ENCODE data around the gene KIF16B.

Gene KIF16B

GRCh38 chr20:16312998-16313397 lies 260.2 kb downstream of the KIF16B start:
- Histone ChIP-seq H3K9me3 (no peaks in the 10 kb centered on the region), H3K36me3 (no peaks in the 10 kb centered on the region), H3K27me3 (no peaks in the 10 kb centered on the region), H3K4me1 (ENCODE audit: control insufficient read depth in 1 of 2, insufficient read depth in 1 of 2, low read depth in 1 of 2, low read length in 1 of 2) (no peaks in the 10 kb centered on the region), H3K27ac (no peak overlapping the region), H3K4me3 (ENCODE audit: low read depth in 1 of 2, low read length in 1 of 2) (no peak overlapping the region)
- TF ChIP-seq CTCF (IDR thresholded peaks at IDR 0.05): no peak

GRCh38 chr20:16311756-16312155 lies 261.5 kb downstream of the KIF16B start:
- no peaks in the 10 kb centered on the region for H3K36me3 ChIP-seq
- H3K27ac ChIP-seq: no peak overlapping the region
- no peak overlapping the region for H3K4me3 ChIP-seq (ENCODE audit: low read depth in 1 of 2, low read length in 1 of 2)
- no peaks in the 10 kb centered on the region for H3K4me1 ChIP-seq (ENCODE audit: control insufficient read depth in 1 of 2, insufficient read depth in 1 of 2, low read depth in 1 of 2, low read length in 1 of 2)
- H3K27me3 ChIP-seq: no peaks in the 10 kb centered on the region
- H3K9me3 ChIP-seq: no peaks in the 10 kb centered on the region
- no peak for TF ChIP-seq CTCF (IDR thresholded peaks at IDR 0.05)

GRCh38 chr20:16308754-16309153 lies 264.5 kb downstream of the KIF16B start:
- Histone ChIP-seq H3K9me3 (peaks cover 3% of the 10 kb centered on the region), H3K36me3 (no peaks in the 10 kb centered on the region), H3K4me3 (ENCODE audit: low read depth in 1 of 2, low read length in 1 of 2) (no peak overlapping the region), H3K27me3 (no peaks in the 10 kb centered on the region), H3K4me1 (ENCODE audit: control insufficient read depth in 1 of 2, insufficient read depth in 1 of 2, low read depth in 1 of 2, low read length in 1 of 2) (no peaks in the 10 kb centered on the region), H3K27ac (no peak overlapping the region)
- TF ChIP-seq CTCF (IDR thresholded peaks at IDR 0.05): no peak

GRCh38 chr20:16302818-16303217 lies 270.4 kb downstream of the KIF16B start:
- no peak for TF ChIP-seq CTCF (IDR thresholded peaks at IDR 0.05)

GRCh38 chr20:16301986-16302385 lies 271.3 kb downstream of the KIF16B start:
- H3K27ac ChIP-seq: no peak overlapping the region
- H3K27me3 ChIP-seq: no peaks in the 10 kb centered on the region
- H3K4me3 ChIP-seq (ENCODE audit: low read depth in 1 of 2, low read length in 1 of 2): no peak overlapping the region
- no peak for TF ChIP-seq CTCF (IDR thresholded peaks at IDR 0.05)
- peaks cover 13% of the 10 kb centered on the region for H3K9me3 ChIP-seq
- no peaks in the 10 kb centered on the region for H3K4me1 ChIP-seq (ENCODE audit: control insufficient read depth in 1 of 2, insufficient read depth in 1 of 2, low read depth in 1 of 2, low read length in 1 of 2)
- no peaks in the 10 kb centered on the region for H3K36me3 ChIP-seq

More at GRCh38 chr20:16302818-16303217, 270.4 kb downstream of the KIF16B start:
- peaks cover 13% of the 10 kb centered on the region for H3K9me3 ChIP-seq
- no peak overlapping the region for H3K27ac ChIP-seq
- no peaks in the 10 kb centered on the region for H3K27me3 ChIP-seq
- H3K36me3 ChIP-seq: no peaks in the 10 kb centered on the region
- H3K4me3 ChIP-seq (ENCODE audit: low read depth in 1 of 2, low read length in 1 of 2): no peak overlapping the region
- no peaks in the 10 kb centered on the region for H3K4me1 ChIP-seq (ENCODE audit: control insufficient read depth in 1 of 2, insufficient read depth in 1 of 2, low read depth in 1 of 2, low read length in 1 of 2)

GRCh38 chr20:16299897-16300296 lies 273.4 kb downstream of the KIF16B start:
- Histone ChIP-seq H3K4me3 (ENCODE audit: low read depth in 1 of 2, low read length in 1 of 2) (no peak overlapping the region), H3K4me1 (ENCODE audit: control insufficient read depth in 1 of 2, insufficient read depth in 1 of 2, low read depth in 1 of 2, low read length in 1 of 2) (no peaks in the 10 kb centered on the region), H3K27ac (no peak overlapping the region), H3K36me3 (no peaks in the 10 kb centered on the region), H3K9me3 (peaks cover 13% of the 10 kb centered on the region), H3K27me3 (no peaks in the 10 kb centered on the region)
- no peak for TF ChIP-seq CTCF (IDR thresholded peaks at IDR 0.05)

Data from neutrophil (primary cell).